GM19238 (cell line): Measurements from ENCODE around the gene GOLM1.

Experiments used
- DNase-seq: peaks from one replicate; pipeline ENCODE4 v3.0.0; 2011; ENCODE audit warnings: low spot score; ENCODE audit not compliant: insufficient read length

GOLM1 gene

GRCh38 chr9:86046930-86047341, 52.4 kb downstream of the GOLM1 start:
- no peak for DNase-seq

GRCh38 chr9:86046071-86046636, 53.2 kb downstream of the GOLM1 start:
- DNase-seq: no peak

- no peak for DNase-seq
These were observed 53.7 kb downstream of the GOLM1 start for GRCh38 chr9:86045654-86046053.

- no peak for DNase-seq
These were observed 55.4 kb downstream of the GOLM1 start for GRCh38 chr9:86043999-86044398.

- no peak for DNase-seq
These were observed 55.8 kb downstream of the GOLM1 start for GRCh38 chr9:86043586-86043985.

- DNase-seq: no peak
These were observed 57.0 kb downstream of the GOLM1 start for GRCh38 chr9:86042199-86042978.

GRCh38 chr9:86041311-86041741, 58.0 kb downstream of the GOLM1 start:
- no peak for DNase-seq

GRCh38 chr9:86040861-86041155, 58.5 kb downstream of the GOLM1 start:
- DNase-seq: no peak

- no peak for DNase-seq
These were observed 59.1 kb downstream of the GOLM1 start for GRCh38 chr9:86039991-86040860.

- no peak for DNase-seq
These were observed 62.8 kb downstream of the GOLM1 start for GRCh38 chr9:86036555-86036954.

- DNase-seq: no peak
These were observed 63.4 kb downstream of the GOLM1 start for GRCh38 chr9:86035827-86036440.

GRCh38 chr9:86034863-86035734, 64.3 kb downstream of the GOLM1 start:
- DNase-seq: no peak

- DNase-seq: no peak
These were observed 71.6 kb downstream of the GOLM1 start for GRCh38 chr9:86027767-86028166.

- no peak for DNase-seq
These were observed 76.6 kb downstream of the GOLM1 start for GRCh38 chr9:86022687-86023266.

- DNase-seq: no peak
These were observed 78.2 kb downstream of the GOLM1 start for GRCh38 chr9:86021166-86021565.

GRCh38 chr9:86020731-86021130, 78.6 kb downstream of the GOLM1 start:
- DNase-seq: no peak

- DNase-seq: no peak
These were observed 90.2 kb downstream of the GOLM1 start for GRCh38 chr9:86009133-86009532.

GRCh38 chr9:86005253-86005775, 94.0 kb downstream of the GOLM1 start:
- DNase-seq: no peak

GRCh38 chr9:85995599-85995998, 103.8 kb downstream of the GOLM1 start:
- DNase-seq: no peak

- DNase-seq: no peak
These were observed 104.3 kb downstream of the GOLM1 start for GRCh38 chr9:85995097-85995496.
